Heart left ventricle (tissue), 13 donors: ENCODE data around the gene PMEPA1.

Experiments used
- POLR2A ChIP-seq, 2 donors: fragments of 450-650 bp; IDR thresholded peaks; one replicate each; pipeline ENCODE4 v1.6.1; 2017; ENCODE audit warnings: antibody characterized with exemption in 2 of 2, mild to moderate bottlenecking in 2 of 2, moderate library complexity in 2 of 2
- TF ChIP-seq, protein P1 (sequence below), 12 donors: fragments of 200-600 bp; sonication (generic) in 4 of 12; IDR thresholded peaks; one replicate each; pipeline versions ENCODE4 v1.5.0 to v1.8.0; 2018 to 2022; ENCODE audit warnings: antibody characterized with exemption in 12 of 12, mild to moderate bottlenecking in 5 of 12
- donor health status: ischemic (EF 13 %, LVEDD 7.1; RV severe dilation, severe dysfunction).
- donor health status: DM: no; HTN: yes; CAD: no.
- donor health status: DM: no; HTN: no; CAD: no.
- donor health status: ischemic (EF 25% LVEDD 6.9; RV normal size, moderate dysfunction).
- donor health status: ischemic (EF 25% LVEDD 5.7; RV mildly dilated, moderate dysfunction).
- donor health status: ischemic (EF 35%, LVEDD 5.7; RV mildly dilated, moderate dysfunction).
- donor health status: nonischemic (EF 11% LVEDD 7.7; RV severe dilation, severe dysfunction).
- donor health status: DM: yes; HTN: yes; CAD: no.
- donor health status: PGD.
- donor health status: ischemic (EF 29% LVEDD 5.4; RV normal size, mild dysfunction).
- donor health status: nonischemic (EF 23%, LVEDD 6.1; RV moderate dilation, normal function).

DNA sequence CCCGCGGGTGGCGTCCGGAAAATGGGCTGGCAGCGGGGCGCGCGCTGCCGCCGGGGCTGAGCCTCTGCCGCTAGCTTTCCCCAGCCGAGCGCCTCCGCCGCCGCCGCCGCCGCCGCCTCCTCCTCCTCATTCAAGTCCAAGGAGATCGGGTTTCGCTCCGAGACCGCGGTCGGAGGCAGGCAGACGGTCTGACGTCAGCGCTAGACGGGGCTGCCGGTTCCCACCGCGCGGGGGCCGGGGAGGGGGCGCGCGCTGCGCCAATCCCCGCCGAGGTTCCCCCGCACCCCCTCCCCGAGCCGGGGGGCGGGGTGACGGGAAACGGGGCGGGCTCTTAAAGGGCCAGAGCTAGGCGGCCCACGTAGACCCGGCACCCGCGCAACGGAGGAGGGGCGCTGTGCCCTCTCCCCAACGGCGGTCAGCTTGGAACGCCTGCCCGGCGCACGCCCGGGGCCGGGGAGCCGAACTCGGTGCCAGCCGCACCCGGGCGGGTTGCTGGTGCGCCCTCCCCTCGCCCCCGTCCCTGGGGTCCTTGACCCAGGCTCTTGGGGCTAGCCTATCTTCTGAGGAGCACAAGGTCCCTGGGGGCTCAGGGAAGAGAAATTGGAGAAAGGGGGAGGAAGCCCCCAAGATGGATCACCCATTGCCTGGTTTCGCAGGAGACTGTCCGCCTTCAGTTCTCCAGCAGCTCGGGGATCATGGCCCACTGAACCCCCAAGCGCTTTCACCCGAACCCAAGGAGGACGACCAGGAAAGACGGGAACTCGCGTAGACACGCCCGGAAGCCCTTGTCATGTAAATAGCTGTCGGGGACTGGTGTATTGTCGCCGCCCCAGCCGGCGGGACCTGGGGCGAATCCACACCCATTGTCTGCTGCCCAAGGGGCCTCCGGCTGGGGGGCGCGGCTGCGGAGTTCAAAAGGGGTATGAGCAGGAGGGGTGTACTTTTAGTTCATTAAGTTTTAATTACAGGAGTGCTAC, at the start of gene PMEPA1:
- TF ChIP-seq, protein P1, sequence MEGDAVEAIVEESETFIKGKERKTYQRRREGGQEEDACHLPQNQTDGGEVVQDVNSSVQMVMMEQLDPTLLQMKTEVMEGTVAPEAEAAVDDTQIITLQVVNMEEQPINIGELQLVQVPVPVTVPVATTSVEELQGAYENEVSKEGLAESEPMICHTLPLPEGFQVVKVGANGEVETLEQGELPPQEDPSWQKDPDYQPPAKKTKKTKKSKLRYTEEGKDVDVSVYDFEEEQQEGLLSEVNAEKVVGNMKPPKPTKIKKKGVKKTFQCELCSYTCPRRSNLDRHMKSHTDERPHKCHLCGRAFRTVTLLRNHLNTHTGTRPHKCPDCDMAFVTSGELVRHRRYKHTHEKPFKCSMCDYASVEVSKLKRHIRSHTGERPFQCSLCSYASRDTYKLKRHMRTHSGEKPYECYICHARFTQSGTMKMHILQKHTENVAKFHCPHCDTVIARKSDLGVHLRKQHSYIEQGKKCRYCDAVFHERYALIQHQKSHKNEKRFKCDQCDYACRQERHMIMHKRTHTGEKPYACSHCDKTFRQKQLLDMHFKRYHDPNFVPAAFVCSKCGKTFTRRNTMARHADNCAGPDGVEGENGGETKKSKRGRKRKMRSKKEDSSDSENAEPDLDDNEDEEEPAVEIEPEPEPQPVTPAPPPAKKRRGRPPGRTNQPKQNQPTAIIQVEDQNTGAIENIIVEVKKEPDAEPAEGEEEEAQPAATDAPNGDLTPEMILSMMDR (IDR thresholded peaks at IDR 0.05), result peak in 4 of 12 donors; percentile 8 to 26 (median 18)
- peak; percentile 3 to 94 for TF ChIP-seq POLR2A (IDR thresholded peaks at IDR 0.05)
